SK-N-SH treated with all-trans-retinoic acid at 6 μM for 48 hours (cell line): ENCODE measurements around the gene GSN.

ENCODE experiments used
- ATAC-seq: fragments of 200-7000 bp; cut with Tn5 transposase; 3 replicates; pipeline ENCODE4 v1.9.1; 2020; ENCODE audit warnings: mild to moderate bottlenecking, moderate library complexity
- ARNTL ChIP-seq: fragments of 450-650 bp; formaldehyde crosslinking; IDR thresholded peaks from 2 replicates; pipeline ENCODE4 v1.5.0; 2020; ENCODE audit warnings: low read depth, mild to moderate bottlenecking, moderate library complexity, borderline replicate concordance
- BACH2 ChIP-seq: fragments of 250-450 bp; sonication (Bioruptor Pico); IDR thresholded peaks from 2 replicates; pipeline ENCODE4 v1.9.0; 2021; ENCODE audit warnings: mild to moderate bottlenecking, borderline replicate concordance
- CSDC2 ChIP-seq: fragments of 250-450 bp; sonication (Bioruptor Pico); IDR thresholded peaks from 2 replicates; pipeline ENCODE4 v1.5.0; 2020; ENCODE audit warnings: mild to moderate bottlenecking, moderate library complexity
- ESRRG ChIP-seq: fragments of 250-450 bp; sonication (Bioruptor Pico); IDR thresholded peaks from 2 replicates; pipeline ENCODE4 v1.6.1; 2021; ENCODE audit warnings: mild to moderate bottlenecking
- GLIS3 ChIP-seq: fragments of 250-450 bp; sonication (Bioruptor Pico); IDR thresholded peaks from 2 replicates; pipeline ENCODE4 v1.5.0; 2020; ENCODE audit warnings: mild to moderate bottlenecking, moderate library complexity
- ISL1 ChIP-seq: fragments of 250-450 bp; sonication (Bioruptor Pico); IDR thresholded peaks from 2 replicates; pipeline ENCODE4 v2.1.2; 2022; ENCODE audit warnings: mild to moderate bottlenecking, moderate library complexity
- OSR1 ChIP-seq: fragments of 250-450 bp; sonication (Bioruptor Pico); IDR thresholded peaks from 2 replicates; pipeline ENCODE4 v1.8.0; 2022; ENCODE audit warnings: moderate library complexity, mild to moderate bottlenecking, inconsistent platforms
- PPARA ChIP-seq: fragments of 250-450 bp; sonication (Bioruptor Pico); IDR thresholded peaks from 2 replicates; pipeline ENCODE4 v1.5.0; 2020; ENCODE audit warnings: mild to moderate bottlenecking, borderline replicate concordance
- RARB ChIP-seq: fragments of 250-450 bp; sonication (Bioruptor Pico); IDR thresholded peaks from 2 replicates; pipeline ENCODE4 v1.8.0; 2021; ENCODE audit warnings: mild to moderate bottlenecking, moderate library complexity
- SNAI2 ChIP-seq: fragments of 250-450 bp; sonication (Bioruptor Pico); IDR thresholded peaks from 2 replicates; pipeline ENCODE4 v1.5.0; 2020; ENCODE audit warnings: mild to moderate bottlenecking, moderate library complexity
- TCF4 ChIP-seq: fragments of 250-450 bp; sonication (Bioruptor Pico); IDR thresholded peaks from 2 replicates; pipeline ENCODE4 v1.8.0; 2021; ENCODE audit warnings: mild to moderate bottlenecking, moderate library complexity, borderline replicate concordance
- TOX ChIP-seq: fragments of 250-450 bp; sonication (Bioruptor Pico); IDR thresholded peaks from 2 replicates; pipeline ENCODE4 v1.8.0; 2021; ENCODE audit warnings: mild to moderate bottlenecking, moderate library complexity, borderline replicate concordance
- ZC3H10 ChIP-seq: fragments of 250-450 bp; sonication (Bioruptor Pico); IDR thresholded peaks from 2 replicates; pipeline ENCODE4 v1.5.1; 2021; ENCODE audit warnings: mild to moderate bottlenecking, moderate library complexity
- ZFP3 ChIP-seq: fragments of 250-450 bp; sonication (Bioruptor Pico); IDR thresholded peaks from 2 replicates; pipeline ENCODE4 v1.5.0; 2020; ENCODE audit warnings: mild to moderate bottlenecking, moderate library complexity
- ZFP30 ChIP-seq: fragments of 450-650 bp; formaldehyde crosslinking; IDR thresholded peaks from 2 replicates; pipeline ENCODE4 v1.5.0; 2022; ENCODE audit warnings: mild to moderate bottlenecking, moderate library complexity
- ZNF565 ChIP-seq: fragments of 450-650 bp; formaldehyde crosslinking; conservative IDR thresholded peaks from 2 replicates; pipeline ENCODE4 v1.5.0; 2020; ENCODE audit warnings: low read depth, mild to moderate bottlenecking, moderate library complexity
- ZNF70 ChIP-seq: fragments of 450-650 bp; formaldehyde crosslinking; IDR thresholded peaks from 2 replicates; pipeline ENCODE4 v1.5.0; 2020; ENCODE audit warnings: mild to moderate bottlenecking, moderate library complexity
- ZNF8 ChIP-seq: fragments of 450-650 bp; formaldehyde crosslinking; IDR thresholded peaks from 2 replicates; pipeline ENCODE4 v1.5.0; 2020; ENCODE audit warnings: mild to moderate bottlenecking, moderate library complexity
- TF ChIP-seq, protein P1 (sequence below): fragments of 250-450 bp; sonication (Bioruptor Pico); IDR thresholded peaks from 2 replicates; pipeline ENCODE4 v1.5.1; 2021; ENCODE audit warnings: mild to moderate bottlenecking, moderate library complexity
- TF ChIP-seq, protein P2 (sequence below): fragments of 250-450 bp; sonication (Bioruptor Pico); IDR thresholded peaks from 2 replicates; pipeline ENCODE4 v1.8.0; 2021; ENCODE audit warnings: low read depth, mild to moderate bottlenecking, moderate library complexity, borderline replicate concordance
- TF ChIP-seq, protein P3 (sequence below): fragments of 250-450 bp; sonication (Bioruptor Pico); IDR thresholded peaks from 2 replicates; pipeline ENCODE4 v1.8.0; 2020; ENCODE audit warnings: mild to moderate bottlenecking, moderate library complexity, borderline replicate concordance
- TF ChIP-seq, protein P4 (sequence below): fragments of 250-450 bp; sonication (Bioruptor Pico); IDR thresholded peaks from 2 replicates; pipeline ENCODE4 v1.5.1; 2020; ENCODE audit warnings: low read depth, mild to moderate bottlenecking, moderate library complexity

GSN gene

DNA sequence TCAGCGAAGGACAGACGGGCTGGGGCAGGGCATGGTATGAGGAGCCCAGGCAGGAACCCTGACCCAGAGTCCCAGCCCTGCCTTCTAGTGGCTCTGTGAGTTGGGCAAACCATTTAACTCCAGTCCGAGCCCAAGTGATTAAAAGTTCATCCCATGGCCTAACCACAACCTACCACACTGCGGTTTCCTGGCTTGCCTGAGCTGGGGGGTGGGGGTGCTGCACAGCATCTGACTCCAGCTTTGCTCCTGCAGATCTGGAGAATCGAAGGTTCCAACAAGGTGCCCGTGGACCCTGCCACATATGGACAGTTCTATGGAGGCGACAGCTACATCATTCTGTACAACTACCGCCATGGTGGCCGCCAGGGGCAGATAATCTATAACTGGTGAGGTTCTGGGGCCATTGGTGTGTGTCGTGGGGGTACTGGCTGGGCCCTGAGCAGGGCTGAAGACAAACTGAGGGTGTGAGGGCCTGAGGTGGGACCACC, 53.1 kb downstream of the GSN start (continued):
- TF ChIP-seq, protein P1, sequence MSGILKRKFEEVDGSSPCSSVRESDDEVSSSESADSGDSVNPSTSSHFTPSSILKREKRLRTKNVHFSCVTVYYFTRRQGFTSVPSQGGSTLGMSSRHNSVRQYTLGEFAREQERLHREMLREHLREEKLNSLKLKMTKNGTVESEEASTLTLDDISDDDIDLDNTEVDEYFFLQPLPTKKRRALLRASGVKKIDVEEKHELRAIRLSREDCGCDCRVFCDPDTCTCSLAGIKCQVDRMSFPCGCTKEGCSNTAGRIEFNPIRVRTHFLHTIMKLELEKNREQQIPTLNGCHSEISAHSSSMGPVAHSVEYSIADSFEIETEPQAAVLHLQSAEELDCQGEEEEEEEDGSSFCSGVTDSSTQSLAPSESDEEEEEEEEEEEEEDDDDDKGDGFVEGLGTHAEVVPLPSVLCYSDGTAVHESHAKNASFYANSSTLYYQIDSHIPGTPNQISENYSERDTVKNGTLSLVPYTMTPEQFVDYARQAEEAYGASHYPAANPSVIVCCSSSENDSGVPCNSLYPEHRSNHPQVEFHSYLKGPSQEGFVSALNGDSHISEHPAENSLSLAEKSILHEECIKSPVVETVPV, result no peak
- TF ChIP-seq ZNF70 (CRISPR knock-in tag) (no peak), ZNF565 (CRISPR knock-in tag) (no peak)

DNA sequence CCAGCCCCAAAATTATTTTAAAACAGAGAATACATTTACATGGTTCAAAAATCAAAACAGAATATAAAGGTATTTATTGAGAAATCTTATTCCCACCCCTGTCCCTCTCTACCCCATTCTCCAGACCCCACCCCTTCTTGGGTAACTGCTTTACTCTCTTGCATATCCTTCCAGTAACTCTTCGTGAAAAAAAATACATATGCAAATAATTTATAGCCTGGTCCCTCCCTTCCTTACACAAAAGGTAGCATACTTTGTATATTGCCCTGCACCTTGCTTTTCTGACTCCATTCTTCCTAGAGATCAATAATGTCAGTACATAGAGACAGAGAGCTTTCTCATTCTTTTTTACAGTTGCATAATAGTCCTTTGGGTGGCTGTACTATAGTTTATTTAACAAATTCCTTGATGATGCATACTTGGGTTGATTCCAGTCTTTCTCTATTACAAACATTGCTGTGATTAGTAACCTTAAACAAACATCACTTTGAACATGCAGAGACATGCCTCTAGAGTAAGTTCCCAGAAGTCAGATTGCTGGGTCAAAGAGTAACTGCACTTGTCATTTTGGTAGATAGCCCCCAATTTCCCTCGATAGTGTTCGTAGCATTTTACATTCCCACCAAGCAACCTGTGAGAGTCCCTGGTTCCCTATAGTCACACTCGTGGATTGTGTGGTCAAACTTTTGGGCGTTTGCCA, 54.2 kb downstream of the GSN start:
- TF ChIP-seq BACH2 (CRISPR knock-in tag) (no peak), ISL1 (CRISPR knock-in tag) (peak; percentile 34), ESRRG (no peak)
- ATAC-seq, result peak; percentile 26; the same call in 1 of the 3 replicates

DNA sequence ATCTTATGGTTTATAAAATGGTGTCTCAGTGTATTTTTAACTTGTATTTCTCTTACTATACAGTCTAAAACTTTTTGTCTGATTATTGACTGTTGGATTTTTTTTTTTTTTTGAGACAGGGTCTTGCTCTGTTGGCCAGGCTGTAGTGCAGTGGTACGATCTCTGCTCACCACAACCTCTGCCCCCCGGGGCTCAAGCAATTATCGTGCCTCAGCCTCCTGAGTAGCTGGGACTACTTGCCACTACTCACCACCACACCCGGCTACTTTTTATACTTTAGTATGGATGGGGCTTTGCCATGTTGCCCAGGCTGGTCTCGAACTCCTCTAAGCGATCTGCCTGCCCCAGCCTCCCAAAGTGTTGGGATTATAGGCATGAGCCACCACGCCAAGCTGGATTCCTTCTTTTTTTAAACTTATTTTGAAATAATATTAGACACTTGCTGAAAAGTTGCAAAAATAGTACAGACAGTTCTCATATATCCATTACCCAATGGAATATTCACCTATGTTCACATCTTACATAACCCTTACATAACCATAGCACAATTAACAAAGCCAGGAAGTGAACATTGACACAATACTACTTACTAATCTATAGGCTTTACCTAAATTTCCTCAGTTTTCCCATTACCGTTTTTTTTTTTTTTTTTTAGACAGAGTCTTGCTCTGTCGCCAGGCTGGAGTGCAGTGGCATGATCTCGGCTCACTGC, 54.9 kb downstream of the GSN start:
- TF ChIP-seq CSDC2 (CRISPR knock-in tag) (no peak), RARB (CRISPR knock-in tag) (no peak), TCF4 (no peak), ESRRG (no peak)
- TF ChIP-seq, protein P1, result no peak
- TF ChIP-seq, protein P2, sequence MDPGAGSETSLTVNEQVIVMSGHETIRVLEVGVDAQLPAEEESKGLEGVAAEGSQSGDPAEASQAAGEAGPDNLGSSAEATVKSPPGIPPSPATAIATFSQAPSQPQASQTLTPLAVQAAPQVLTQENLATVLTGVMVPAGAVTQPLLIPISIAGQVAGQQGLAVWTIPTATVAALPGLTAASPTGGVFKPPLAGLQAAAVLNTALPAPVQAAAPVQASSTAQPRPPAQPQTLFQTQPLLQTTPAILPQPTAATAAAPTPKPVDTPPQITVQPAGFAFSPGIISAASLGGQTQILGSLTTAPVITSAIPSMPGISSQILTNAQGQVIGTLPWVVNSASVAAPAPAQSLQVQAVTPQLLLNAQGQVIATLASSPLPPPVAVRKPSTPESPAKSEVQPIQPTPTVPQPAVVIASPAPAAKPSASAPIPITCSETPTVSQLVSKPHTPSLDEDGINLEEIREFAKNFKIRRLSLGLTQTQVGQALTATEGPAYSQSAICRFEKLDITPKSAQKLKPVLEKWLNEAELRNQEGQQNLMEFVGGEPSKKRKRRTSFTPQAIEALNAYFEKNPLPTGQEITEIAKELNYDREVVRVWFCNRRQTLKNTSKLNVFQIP, result no peak
- no peak for ATAC-seq

DNA sequence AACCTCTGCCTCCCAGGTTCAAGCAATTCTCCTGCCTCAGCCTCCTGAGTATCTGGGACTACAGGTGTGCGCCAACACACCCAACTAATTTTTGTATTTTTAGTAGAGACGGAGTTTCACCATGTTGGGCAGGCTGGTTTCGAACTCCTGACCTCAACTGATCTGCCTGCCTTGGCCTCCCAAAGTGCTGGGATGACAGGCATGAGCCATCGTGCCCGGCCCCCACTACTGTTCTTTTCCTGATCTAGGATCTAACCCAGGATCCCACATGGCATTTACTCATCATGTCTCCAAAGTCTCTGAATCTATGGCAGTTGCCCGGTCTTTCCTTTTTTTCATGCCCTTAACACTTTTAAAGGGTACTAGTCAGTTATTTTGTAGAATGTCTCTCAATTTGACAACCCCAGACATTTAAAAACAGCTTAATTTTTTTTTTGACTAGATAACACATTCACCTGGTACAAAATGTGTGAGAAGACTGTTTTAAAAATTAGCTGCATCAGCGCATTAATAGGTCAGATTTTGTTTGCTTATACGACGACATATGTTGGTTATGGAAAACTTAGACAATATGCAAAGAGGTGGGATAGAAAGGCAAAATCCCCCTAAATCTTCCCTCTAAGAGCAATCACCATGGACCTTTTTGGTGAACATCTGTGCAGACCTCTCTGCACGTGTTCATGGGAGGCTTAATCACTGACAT, 55.6 kb downstream of the GSN start:
- TF ChIP-seq CSDC2 (CRISPR knock-in tag), result no peak
- TF ChIP-seq TOX, result no peak
- TF ChIP-seq, protein P3, sequence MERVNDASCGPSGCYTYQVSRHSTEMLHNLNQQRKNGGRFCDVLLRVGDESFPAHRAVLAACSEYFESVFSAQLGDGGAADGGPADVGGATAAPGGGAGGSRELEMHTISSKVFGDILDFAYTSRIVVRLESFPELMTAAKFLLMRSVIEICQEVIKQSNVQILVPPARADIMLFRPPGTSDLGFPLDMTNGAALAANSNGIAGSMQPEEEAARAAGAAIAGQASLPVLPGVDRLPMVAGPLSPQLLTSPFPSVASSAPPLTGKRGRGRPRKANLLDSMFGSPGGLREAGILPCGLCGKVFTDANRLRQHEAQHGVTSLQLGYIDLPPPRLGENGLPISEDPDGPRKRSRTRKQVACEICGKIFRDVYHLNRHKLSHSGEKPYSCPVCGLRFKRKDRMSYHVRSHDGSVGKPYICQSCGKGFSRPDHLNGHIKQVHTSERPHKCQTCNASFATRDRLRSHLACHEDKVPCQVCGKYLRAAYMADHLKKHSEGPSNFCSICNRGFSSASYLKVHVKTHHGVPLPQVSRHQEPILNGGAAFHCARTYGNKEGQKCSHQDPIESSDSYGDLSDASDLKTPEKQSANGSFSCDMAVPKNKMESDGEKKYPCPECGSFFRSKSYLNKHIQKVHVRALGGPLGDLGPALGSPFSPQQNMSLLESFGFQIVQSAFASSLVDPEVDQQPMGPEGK (CRISPR knock-in tag), result no peak
- no peak for TF ChIP-seq ZFP30 (CRISPR knock-in tag)
- no peak for TF ChIP-seq GLIS3
- TF ChIP-seq TCF4, result no peak
- no peak for TF ChIP-seq ZNF8 (CRISPR knock-in tag)
- TF ChIP-seq, all 23 proteins: peak for 0
- ATAC-seq, result no peak

DNA sequence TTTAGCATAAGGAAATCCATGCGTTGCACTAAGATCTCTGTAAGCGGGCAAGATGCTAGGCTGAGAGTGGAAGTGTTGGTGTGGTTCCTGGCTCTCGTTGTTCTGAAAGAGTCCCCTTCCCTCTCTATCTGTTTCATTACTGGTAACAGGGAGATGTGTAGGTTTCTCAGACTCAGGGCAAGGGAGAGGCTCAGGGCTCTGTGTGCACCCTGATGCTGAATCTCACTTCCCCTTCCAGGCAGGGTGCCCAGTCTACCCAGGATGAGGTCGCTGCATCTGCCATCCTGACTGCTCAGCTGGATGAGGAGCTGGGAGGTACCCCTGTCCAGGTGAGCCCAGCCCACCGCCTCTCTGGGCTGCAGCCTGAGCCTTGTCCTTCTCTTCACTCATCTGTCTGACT, 56.4 kb downstream of the GSN start:
- ATAC-seq, result no peak
- TF ChIP-seq PPARA (CRISPR knock-in tag), result no peak
- TF ChIP-seq GLIS3, result no peak
- TF ChIP-seq ARNTL, result no peak
- no peak for TF ChIP-seq ZNF8 (CRISPR knock-in tag)
- TF ChIP-seq ISL1 (CRISPR knock-in tag), result no peak
- no peak for TF ChIP-seq BACH2 (CRISPR knock-in tag)
- TF ChIP-seq, protein P4, sequence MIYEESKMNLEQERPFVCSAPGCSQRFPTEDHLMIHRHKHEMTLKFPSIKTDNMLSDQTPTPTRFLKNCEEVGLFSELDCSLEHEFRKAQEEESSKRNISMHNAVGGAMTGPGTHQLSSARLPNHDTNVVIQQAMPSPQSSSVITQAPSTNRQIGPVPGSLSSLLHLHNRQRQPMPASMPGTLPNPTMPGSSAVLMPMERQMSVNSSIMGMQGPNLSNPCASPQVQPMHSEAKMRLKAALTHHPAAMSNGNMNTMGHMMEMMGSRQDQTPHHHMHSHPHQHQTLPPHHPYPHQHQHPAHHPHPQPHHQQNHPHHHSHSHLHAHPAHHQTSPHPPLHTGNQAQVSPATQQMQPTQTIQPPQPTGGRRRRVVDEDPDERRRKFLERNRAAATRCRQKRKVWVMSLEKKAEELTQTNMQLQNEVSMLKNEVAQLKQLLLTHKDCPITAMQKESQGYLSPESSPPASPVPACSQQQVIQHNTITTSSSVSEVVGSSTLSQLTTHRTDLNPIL (CRISPR knock-in tag), result no peak
- no peak for TF ChIP-seq OSR1
- no peak for TF ChIP-seq ZFP3 (CRISPR knock-in tag)
- TF ChIP-seq ZFP30 (CRISPR knock-in tag), result no peak
- no peak for TF ChIP-seq ZNF565 (CRISPR knock-in tag)
- no peak for TF ChIP-seq ESRRG
- TF ChIP-seq TCF4, result no peak
- TF ChIP-seq TOX, result no peak
- TF ChIP-seq SNAI2 (CRISPR knock-in tag), result no peak
- TF ChIP-seq ZC3H10 (CRISPR knock-in tag), result no peak
- TF ChIP-seq, protein P2, result no peak
